HG03025 (cell line): ENCODE results near the gene IRX5.

Experiments used
- ATAC-seq: cut with Tn5 transposase; IDR thresholded peaks from one replicate; pipeline ENCODE4 v1.9.1; 2021; ENCODE audit warnings: mild to moderate bottlenecking, moderate library complexity; ENCODE audit not compliant: unreplicated experiment, low FRiP score

IRX5 gene

DNA sequence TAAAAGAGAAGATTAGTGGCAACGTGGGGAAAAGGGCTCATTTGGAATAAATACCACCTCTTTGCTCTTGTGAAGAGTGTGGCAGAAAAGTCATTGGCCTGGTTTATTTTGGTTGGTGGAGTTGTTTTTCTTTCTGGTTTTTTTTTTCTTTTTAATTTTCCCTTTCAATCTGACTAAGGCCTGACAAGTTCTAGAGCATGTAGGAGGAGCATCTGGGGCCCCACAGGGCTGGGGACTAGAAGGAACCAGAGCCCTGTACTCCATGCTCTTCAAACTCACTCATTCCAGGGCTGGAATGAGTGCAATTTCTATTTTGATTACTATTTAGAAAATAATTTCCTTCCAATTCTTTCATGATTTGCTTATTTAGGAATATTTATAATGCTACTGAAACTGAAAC lies 13.3 kb downstream of the IRX5 start:
- no peak for ATAC-seq

DNA sequence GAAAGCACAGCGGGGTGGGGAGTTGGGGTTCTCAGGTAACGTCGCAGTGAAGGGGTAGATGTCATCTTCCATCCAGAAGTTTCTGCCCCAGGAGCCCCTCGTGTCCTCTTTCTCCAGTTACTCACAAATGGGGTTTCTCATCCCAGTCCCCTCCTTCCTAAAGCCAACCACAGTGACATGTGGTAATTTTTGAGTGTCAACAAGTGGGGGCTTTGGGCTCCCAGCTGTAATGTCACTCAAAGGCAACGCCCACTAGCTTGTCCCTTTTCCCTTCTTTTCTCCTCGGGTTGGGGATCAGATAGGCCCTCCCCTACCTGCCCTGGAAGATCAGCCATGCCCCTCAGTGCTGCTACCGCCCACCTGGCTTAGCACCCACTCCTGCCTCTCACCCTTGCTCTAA lies 14.4 kb downstream of the IRX5 start:
- no peak for ATAC-seq

DNA sequence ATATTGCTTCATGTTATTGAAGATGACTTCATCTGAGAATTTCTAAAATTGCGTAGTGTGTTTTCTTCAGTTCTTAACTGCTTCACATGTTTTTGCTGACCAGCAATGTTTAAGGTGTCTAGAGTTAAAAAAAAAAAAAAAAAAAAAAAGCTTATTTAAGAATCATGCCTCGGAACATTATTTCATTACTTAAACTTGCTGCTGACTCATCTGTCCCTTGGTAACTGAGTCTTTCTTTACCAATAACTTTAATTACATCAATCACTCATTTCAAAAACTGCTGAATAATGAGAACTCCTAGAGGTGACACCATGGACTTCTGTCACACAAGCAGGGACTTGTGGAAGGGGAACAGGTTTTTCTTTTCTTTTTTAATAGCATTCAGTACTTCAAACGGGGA lies 16.2 kb downstream of the IRX5 start:
- ATAC-seq = no peak

DNA sequence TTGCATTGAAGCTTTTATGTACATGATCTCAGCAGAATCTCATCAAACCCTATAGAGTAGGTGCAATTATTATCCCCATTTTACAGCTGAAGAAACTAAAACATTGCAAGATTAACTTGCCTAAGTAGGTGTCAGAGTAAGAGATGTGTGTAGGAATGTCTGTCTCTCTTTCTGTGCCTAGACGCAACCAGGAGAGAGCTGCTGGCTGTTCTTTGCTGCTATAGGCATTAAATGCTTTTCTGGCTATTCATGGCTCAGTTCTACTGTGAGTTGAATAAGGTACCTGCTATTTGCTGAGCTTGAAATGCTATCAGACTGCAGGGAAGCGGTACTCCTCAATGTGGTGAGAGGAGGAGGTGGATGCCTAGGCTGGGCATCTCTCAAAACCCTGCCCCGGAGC lies 17.0 kb downstream of the IRX5 start:
- no peak for ATAC-seq

DNA sequence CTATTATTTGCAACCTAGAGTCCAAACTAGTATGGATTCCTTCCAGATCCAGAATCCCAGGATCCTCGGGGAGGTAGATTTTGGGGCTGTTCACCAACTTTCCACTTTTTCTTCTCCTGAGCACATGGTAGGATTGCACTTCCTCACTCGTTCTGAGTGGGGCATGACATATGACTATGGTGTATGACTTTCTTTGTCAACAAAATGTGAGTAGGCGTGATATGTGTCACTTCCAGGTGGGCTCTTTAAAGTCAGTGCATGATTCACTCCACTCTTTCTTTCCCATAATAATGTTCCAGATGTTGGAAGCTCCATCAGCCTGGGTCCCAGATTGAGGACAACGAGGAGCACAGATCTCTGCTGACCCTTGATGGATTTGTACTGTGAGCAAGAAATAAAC lies 21.5 kb downstream of the IRX5 start:
- no peak for ATAC-seq

DNA sequence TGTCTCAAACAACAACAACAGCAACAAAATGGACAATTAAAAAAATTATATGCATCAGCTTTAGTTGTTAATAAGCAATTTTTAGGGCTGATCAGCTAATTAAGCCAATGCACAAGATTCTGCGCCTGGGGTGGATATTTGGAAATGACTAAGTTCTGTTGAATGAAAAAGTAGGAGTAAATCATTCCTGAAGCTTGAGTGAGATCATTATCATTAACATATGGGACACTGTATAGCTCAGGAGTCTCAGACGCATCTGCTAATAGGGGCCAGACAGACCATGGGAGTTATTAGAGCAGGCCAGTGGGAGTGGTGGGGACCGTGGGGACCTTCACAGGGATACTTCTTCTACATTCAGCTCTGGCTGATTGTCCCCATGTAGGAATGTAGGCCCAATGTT lies 22.8 kb downstream of the IRX5 start:
- no peak for ATAC-seq

DNA sequence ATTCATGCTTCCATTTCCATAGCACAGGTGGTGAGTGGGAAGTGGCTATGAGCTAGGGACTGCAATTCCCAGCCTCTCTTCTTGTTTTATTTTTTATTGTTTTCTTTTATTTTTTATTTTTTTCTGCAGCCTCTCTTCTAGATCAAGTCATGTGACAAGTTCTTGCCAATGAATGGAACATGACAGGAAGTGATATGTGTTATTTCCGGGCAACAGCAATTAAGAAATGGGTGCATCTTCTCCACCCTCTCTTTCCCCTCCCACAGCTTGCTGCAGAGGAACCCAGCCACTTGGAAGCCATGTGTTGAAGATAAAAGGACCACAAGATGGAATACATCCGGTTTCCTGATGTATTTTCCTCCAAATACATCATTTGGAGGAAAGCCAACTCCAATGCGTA lies 23.6 kb downstream of the IRX5 start:
- no peak for ATAC-seq

DNA sequence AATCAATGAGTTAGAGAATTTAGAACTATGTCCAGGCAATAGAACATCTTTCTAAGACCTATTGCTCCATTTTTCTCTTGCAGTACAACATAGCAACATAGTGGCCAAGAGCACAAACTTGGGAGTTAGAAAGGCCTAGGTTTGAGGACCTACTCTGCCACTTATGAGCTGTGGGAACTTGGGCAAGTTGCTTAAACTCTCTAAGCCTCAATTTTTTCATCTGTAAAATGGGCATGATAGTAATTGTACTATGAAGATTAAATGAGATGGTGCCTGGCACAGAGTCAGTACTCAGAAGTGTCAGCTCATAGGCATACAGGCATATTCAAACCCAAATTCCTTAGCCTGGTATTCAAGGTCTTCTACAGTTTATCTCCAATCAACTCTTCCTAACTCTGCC lies 25.1 kb downstream of the IRX5 start:
- ATAC-seq = no peak

DNA sequence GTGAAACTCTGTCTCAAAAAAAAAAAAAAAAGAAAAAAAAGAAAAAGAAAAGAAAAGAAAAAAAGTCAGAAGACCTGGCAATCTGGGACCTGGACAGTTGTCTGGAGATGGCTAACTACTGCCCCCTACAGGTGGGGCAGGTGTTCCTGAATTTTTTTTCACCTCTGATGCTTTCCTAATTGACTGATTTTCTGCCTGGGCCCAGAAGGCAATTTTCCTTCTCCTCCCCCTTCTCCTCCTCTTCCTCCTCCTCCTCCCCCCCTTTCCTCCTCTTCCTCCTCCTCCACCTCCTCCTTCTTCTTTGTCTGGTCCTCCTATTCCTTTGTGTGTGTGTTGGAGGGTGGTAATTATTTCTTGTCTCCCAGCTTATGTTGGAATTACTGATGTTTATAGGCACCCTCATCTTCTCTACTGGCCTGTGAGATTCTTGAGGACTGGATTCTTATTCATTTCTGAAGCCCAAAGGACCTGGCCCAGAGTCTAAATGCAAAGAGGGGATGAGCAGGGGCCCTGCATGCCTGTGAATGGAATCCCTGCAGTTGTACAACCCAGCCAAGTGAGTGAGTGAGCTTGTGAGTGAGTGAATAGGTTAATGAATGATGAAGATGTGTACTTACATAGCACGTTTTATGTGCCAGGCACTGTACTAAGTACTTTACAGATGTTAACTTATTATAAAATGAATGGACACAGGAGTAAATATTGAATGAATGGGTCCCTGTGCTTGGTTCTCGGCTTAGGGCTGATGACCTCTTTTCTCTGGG lies 26.9 kb downstream of the IRX5 start:
- no peak for ATAC-seq

DNA sequence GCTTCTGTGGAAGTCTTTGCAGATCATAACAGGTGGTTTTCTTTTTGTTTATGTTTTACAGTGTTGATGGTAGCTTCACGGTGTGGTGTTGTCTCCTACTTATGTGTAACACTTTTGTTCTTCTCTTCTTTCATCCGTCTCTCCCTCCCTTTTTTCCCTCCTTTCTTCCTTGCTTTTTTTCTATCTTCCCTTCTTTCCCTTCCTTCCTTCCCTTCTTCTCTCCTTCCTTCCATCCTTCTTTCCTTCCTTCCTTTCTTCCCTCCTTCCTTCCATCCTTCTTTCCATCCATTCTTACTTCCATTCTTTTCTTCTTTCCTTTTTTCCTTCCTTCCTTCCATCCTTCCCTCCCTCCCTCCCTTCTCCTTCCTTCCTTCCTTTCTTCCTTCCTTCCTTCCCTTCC lies 31.4 kb downstream of the IRX5 start:
- no peak for ATAC-seq

DNA sequence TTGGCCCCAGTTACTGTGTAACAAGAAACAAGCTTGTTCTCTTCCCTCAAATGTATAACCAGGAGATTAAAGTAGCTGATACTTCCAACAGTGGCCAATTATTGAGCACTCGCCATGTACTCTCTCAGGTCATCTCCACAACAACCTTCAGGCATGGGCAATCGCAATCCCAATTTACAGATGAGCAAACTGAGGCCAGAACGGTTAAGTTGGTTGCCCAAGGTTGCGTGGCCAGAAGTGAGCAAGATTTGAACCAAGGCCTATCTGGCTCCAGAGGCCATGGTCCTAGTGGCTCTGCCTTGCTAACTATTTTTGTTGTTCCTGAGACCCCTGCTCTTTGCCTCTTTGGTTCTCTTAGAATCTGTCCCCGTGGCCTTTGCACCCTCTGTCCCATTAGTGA lies 33.6 kb downstream of the IRX5 start:
- ATAC-seq = no peak

DNA sequence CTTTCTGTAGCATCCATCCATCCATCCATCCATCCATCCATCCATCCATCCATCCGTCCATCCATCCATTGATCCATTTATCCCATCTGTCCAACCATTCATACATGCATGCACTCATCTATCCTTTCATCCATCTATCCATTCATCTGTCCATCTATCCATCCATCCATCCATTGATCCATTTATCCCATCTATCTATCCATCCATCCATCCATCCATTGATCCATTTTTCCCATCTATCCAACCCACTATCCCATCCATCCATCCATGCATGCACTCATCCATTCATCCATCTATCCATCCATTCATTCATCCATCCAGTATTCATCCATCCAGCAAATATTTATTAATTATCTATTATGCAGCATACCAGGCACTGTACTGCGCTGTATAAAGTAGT lies 34.8 kb downstream of the IRX5 start:
- no peak for ATAC-seq

DNA sequence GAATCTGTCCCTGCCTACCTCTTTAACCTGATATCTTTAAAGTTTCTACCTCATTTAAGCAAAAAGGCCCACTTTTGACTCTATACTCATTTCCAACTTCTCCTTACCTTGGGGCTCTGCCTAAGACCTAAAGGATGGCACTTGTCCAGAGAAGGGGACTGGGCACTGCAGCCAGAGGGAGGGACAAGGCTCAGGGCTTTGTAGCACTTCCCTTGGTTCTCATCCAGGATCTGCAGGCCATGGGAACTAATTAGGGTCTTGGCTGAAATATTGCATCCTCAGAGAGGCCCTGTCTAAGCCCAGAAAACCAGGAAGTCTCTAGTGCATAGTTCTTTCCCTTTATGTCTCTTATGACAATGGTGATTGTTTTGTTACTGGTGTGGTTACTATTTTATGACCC lies 37.3 kb downstream of the IRX5 start:
- no peak for ATAC-seq

DNA sequence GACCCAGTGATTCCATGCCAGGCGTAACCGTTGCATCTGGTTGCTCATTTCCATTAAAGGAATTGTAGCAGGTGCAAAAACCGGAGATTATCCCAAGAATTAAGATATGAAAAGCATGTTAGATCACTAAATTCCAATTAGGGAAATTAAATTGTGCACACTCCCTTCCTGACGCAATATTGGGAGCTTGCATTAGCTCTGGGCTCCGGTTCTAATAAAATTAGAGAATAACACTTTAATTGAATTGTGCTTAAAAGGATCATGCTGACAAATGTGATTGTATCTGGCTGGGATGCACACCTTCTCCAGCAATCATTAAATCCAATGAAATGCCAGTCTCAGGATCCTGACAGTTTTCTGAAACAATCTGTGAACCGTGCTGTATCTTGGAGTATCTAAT lies 38.1 kb downstream of the IRX5 start:
- no peak for ATAC-seq

DNA sequence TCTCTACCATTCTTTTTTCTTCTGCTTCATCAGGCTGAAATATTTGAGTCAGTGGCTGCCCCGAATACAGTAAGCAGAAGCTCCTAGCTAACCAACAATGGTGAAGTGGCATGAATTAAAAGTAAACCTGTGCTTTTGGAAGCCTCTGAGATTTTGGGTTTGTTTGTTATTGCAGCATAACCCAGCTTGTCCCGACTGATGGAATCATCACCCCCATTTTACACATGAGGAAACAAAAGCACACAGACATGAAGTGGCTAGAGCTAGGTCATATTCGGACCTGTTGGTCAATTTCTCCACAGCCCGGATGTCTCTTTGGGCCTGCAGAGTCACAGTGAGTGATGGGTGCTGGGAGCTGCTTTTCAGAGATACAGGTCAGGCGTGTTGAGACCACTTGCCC lies 39.4 kb downstream of the IRX5 start:
- ATAC-seq = no peak

DNA sequence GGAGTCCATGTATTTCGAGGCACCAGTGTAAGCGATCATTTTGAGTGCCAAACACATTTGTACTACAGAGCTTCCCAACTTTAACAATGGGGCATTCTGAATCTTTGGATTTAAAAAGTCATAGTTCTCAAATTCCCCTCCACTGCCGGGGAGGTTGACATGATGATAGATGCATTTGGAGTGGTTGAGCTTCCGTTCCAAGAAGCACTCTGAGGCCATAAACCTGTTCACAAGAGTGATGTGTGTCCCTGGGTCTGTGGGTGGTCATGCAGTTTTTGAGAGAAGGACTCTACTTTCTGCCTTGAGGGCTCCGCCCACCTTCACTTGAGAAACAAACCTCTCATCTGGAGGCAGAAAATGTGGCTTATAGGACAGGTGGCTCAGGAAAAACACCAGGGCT lies 43.7 kb downstream of the IRX5 start:
- ATAC-seq = no peak

DNA sequence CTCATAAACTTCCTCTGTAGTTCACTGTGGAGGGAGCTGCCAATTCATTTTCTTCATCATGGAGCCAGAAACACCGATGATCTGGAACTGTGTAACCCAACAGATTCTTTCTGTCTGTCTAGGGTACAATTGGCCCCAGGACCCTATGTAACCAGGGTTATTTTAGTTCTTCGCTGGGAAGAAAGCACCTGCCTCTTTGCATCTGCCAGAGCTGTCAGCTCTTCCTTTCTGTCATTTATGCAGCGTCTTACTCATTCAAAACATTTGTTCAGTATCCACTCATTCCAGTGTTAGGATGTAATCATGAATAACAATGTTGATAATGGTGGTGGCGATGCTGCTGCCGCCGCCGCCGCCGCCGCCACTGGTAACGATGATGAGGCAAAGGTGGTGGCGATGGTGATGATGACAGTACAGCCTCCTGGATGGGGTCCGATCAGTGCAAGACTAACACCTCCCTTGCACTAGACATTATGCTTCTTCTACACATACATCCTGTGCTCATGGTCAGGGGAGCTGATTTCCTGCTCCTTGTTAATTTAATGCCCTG lies 46.1 kb downstream of the IRX5 start:
- ATAC-seq = no peak

DNA sequence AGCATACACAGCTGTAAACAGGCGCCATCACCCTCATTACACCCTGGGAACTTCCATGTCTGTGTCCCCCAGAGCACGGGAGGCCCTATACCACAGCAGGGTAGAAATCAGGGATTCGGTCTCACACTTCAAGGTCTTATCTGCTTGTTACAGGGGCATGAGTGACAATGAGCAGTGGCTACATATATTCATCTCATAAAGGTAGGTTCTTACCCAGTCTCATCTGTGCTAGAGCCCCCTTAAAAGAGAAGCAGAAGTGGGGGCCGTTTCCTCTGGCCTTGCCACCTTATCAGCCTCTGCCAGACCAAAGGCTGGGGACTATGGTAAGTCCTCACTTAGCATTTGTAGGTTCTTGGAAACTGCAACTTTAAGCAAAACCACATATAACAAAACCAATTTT lies 46.5 kb downstream of the IRX5 start:
- ATAC-seq = no peak

DNA sequence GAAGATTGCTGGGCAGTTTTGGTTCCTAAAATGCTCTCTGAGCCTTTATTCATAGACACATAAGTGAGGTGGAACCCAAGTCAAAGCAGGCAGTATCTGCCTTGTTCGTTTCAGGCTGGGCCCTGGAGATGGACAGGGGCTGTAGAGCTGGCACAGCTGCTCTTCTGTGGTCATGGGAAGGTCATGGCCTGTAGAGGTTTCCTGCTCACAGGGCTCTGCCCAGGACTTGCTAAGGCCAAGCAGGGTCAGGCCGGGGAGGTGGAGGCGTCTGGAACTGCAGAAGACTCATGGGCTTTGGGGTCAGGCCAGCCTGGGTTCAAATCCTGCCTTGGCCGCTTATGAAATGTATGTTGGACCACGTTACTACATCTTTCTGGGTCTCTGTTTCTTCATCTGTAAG lies 50.2 kb downstream of the IRX5 start:
- ATAC-seq = no peak
